Tibial nerve (tissue), 4 donors: ENCODE measurements around the gene DPM1. TPM values are rescaled to one million over a fixed set of nuclear protein-coding genes. Genes with fewer than 3 reads are reported as not detected.

Experiments
- DNase-seq, 2 donors: peaks; one replicate each; pipeline ENCODE4 v3.0.0-alpha.2; 2019; ENCODE audit warnings: low spot score in 2 of 2
- H3K27ac ChIP-seq, 4 donors: fragments of 200-600 bp; sonication (generic) in 3 of 4; one replicate each; pipeline ENCODE4 v1.5.1; 2017 to 2019; ENCODE audit warnings: mild to moderate bottlenecking in 1 of 4
- H3K27me3 ChIP-seq, 2 donors: fragments of 200-600 bp; sonication (generic) in 1 of 2; one replicate each; pipeline versions ENCODE4 v1.5.1 to v1.6.0; 2017 to 2019
- H3K36me3 ChIP-seq, 3 donors: fragments of 200-600 bp; sonication (generic); one replicate each; pipeline ENCODE4 v1.5.1; 2018 to 2019
- H3K4me1 ChIP-seq, 4 donors: fragments of 200-600 bp; sonication (generic) in 3 of 4; one replicate each; pipeline ENCODE4 v1.5.1; 2017 to 2019
- H3K4me3 ChIP-seq, 4 donors: fragments of 200-600 bp; sonication (generic) in 3 of 4; one replicate each; pipeline ENCODE4 v1.5.1; 2017 to 2019; ENCODE audit warnings: mild to moderate bottlenecking in 1 of 4, moderate library complexity in 1 of 4
- H3K9me3 ChIP-seq, 4 donors: fragments of 200-600 bp; sonication (generic) in 3 of 4; one replicate each; pipeline ENCODE4 v1.5.1; 2017 to 2019
- EP300 ChIP-seq, 2 donors: sonication (generic); formaldehyde crosslinking; IDR thresholded peaks; one replicate each; pipeline ENCODE4 v1.6.1; 2017; ENCODE audit warnings: antibody characterized with exemption in 2 of 2, mild to moderate bottlenecking in 1 of 2
- POLR2A ChIP-seq, 2 donors: fragments of 450-650 bp; IDR thresholded peaks; one replicate each; pipeline ENCODE4 v1.6.1; 2017; ENCODE audit warnings: antibody characterized with exemption in 2 of 2, mild to moderate bottlenecking in 2 of 2, moderate library complexity in 2 of 2
- WGBS, 2 donors: methylation state at CpG; one replicate each; pipeline ENCODE4 v1.1.5; 2018; 5-methylcytosine and 5-hydroxymethylcytosine counted together
- total RNA-seq, 4 donors: library from RNA; depleted of rRNA; stranded (reverse); fragments of >200 nt; gene quantifications; one replicate each; pipeline ENCODE4 v1.1.0, GENCODE V29; 2016
- TF ChIP-seq, protein P1 (sequence below), 5 experiments: fragments of 200-600 bp in 3 of 5; fragments of 450-650 bp in 2 of 5; sonication (generic) in 3 of 5; IDR thresholded peaks; one replicate each; pipeline ENCODE4 v1.5.1; 2016 to 2019; ENCODE audit warnings: antibody characterized with exemption in 5 of 5, mild to moderate bottlenecking in 3 of 5, moderate library complexity in 2 of 5

Gene DPM1
- total RNA-seq, 4 donors from 2014 or later = 29.4 to 54.2 (median 42.7) TPM

DNA sequence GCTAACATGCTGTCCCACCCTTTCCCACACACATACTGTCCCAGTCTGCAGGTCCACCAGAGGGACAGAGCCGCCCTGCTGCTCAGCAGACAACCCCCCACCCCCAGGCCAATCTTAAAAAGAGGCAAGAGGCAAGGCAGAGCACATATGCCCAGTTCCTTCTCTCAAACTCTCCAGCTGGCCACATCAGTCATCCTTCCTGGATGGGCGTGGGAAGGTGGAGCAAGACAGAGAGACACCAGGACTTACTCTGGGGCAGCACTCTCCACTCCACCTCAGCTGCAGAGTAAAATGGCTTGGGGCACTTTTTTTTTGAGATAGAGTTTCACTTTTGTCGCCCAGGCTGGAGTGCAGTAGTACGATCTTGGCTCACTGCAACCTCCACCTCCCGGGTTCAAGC lies 11.1 kb upstream of the DPM1 start:
- no peak for DNase-seq
- H3K36me3 ChIP-seq = no peaks in the 10 kb centered on the region
- no peaks in the 10 kb centered on the region for H3K9me3 ChIP-seq
- TF ChIP-seq, protein P1, sequence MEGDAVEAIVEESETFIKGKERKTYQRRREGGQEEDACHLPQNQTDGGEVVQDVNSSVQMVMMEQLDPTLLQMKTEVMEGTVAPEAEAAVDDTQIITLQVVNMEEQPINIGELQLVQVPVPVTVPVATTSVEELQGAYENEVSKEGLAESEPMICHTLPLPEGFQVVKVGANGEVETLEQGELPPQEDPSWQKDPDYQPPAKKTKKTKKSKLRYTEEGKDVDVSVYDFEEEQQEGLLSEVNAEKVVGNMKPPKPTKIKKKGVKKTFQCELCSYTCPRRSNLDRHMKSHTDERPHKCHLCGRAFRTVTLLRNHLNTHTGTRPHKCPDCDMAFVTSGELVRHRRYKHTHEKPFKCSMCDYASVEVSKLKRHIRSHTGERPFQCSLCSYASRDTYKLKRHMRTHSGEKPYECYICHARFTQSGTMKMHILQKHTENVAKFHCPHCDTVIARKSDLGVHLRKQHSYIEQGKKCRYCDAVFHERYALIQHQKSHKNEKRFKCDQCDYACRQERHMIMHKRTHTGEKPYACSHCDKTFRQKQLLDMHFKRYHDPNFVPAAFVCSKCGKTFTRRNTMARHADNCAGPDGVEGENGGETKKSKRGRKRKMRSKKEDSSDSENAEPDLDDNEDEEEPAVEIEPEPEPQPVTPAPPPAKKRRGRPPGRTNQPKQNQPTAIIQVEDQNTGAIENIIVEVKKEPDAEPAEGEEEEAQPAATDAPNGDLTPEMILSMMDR (IDR thresholded peaks at IDR 0.05) = no peak
- TF ChIP-seq POLR2A (IDR thresholded peaks at IDR 0.05) (no peak), EP300 (IDR thresholded peaks at IDR 0.05) (no peak)
- H3K4me1 ChIP-seq = no peaks in the 10 kb centered on the region
- no peak overlapping the region for H3K27ac ChIP-seq
- H3K27me3 ChIP-seq = no peaks in the 10 kb centered on the region
- no peak overlapping the region for H3K4me3 ChIP-seq
- 76 to 84% methylated on average over 5 of the region's 5 CpGs for WGBS, 2 donors

DNA sequence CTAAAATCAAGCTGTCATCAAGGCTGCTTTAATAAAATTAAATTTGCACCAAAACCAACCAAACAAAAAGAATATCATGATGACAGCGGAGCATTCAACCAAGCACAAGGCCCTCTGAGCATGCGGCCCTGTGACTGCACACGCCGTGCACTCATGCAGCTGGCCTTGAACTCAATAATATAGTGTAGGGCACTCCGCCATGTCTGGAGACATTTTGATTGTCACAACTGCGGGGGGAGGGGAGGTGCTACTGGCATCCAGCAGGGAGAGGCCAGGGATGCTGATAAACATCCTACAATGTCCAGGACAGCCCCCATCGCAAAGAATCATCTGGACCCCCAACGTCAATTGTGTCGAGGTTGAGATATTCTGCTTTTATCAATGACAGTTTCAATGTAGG lies 10.0 kb upstream of the DPM1 start:
- Histone ChIP-seq H3K27me3 (no peaks in the 10 kb centered on the region), H3K9me3 (no peaks in the 10 kb centered on the region), H3K27ac (no peak overlapping the region), H3K4me3 (no peak overlapping the region), H3K4me1 (no peaks in the 10 kb centered on the region), H3K36me3 (no peaks in the 10 kb centered on the region)
- TF ChIP-seq, protein P1 (IDR thresholded peaks at IDR 0.05) = no peak
- TF ChIP-seq EP300 (IDR thresholded peaks at IDR 0.05) = no peak
- TF ChIP-seq POLR2A (IDR thresholded peaks at IDR 0.05) = no peak
- WGBS, 2 donors = 74 to 79% methylated on average over 9 of the region's 9 CpGs
- DNase-seq = no peak

DNA sequence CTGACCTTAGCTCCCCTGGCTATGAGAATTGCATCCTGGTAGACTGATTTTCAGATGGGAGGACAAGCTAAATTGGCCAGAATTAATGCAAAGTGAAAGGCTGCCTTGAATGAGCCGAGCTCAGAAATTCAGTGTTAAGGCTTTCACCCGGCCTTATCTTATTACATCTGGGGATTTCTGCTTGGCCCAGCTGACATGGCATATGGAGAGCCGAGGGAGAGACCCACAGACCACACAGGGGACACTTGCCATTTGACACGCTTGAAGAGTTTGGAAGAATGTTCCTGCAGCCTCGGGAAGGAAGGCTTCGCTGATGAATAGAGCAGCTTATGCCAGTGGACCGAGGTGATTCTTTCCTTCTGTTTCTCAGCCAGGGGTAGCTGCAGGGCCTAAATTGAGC lies 9.3 kb upstream of the DPM1 start:
- Histone ChIP-seq H3K27ac (no peak overlapping the region), H3K36me3 (peaks cover 0 to 5% (median 0%) of the 10 kb centered on the region in 3 donors), H3K4me3 (no peak overlapping the region), H3K27me3 (no peaks in the 10 kb centered on the region), H3K4me1 (no peaks in the 10 kb centered on the region), H3K9me3 (no peaks in the 10 kb centered on the region)
- no peak for DNase-seq
- WGBS, 2 donors = 26 to 35% methylated on average over 7 of the region's 7 CpGs
- TF ChIP-seq, protein P1 (IDR thresholded peaks at IDR 0.05) = no peak
- TF ChIP-seq EP300 (IDR thresholded peaks at IDR 0.05) (no peak), POLR2A (IDR thresholded peaks at IDR 0.05) (no peak)

DNA sequence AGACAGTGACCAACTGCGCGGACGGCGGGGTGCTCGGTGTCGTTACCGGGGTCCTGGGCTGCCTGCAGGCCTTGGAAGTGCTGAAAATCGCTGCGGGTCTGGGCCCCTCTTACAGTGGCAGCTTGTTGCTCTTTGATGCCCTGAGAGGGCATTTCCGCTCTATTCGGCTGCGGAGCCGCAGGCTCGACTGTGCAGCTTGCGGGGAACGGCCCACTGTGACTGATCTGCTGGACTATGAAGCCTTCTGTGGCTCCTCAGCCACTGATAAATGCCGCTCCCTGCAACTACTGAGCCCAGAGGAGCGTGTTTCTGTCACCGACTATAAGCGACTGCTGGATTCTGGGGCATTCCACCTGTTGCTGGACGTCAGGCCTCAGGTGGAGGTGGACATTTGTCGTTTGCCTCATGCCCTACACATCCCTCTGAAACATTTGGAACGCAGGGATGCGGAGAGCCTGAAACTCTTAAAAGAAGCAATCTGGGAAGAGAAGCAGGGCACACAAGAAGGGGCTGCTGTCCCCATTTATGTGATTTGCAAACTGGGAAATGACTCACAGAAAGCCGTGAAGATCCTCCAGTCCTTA lies 1.3 kb upstream of the DPM1 start:
- Histone ChIP-seq H3K4me1 (peaks cover 2 to 56% (median 21%) of the 10 kb centered on the region in 4 donors), H3K4me3 (peak overlapping the region; percentile 89 to 98 (median 93)), H3K27ac (no peak overlapping the region), H3K36me3 (peaks cover 0 to 23% (median 0%) of the 10 kb centered on the region in 3 donors), H3K27me3 (no peaks in the 10 kb centered on the region), H3K9me3 (no peaks in the 10 kb centered on the region)
- 64 to 72% methylated on average over 20 to 25 of the region's 25 CpGs for WGBS, 2 donors
- TF ChIP-seq POLR2A (IDR thresholded peaks at IDR 0.05) (no peak), EP300 (IDR thresholded peaks at IDR 0.05) (no peak)
- TF ChIP-seq, protein P1 (IDR thresholded peaks at IDR 0.05) = no peak
- DNase-seq = no peak

DNA sequence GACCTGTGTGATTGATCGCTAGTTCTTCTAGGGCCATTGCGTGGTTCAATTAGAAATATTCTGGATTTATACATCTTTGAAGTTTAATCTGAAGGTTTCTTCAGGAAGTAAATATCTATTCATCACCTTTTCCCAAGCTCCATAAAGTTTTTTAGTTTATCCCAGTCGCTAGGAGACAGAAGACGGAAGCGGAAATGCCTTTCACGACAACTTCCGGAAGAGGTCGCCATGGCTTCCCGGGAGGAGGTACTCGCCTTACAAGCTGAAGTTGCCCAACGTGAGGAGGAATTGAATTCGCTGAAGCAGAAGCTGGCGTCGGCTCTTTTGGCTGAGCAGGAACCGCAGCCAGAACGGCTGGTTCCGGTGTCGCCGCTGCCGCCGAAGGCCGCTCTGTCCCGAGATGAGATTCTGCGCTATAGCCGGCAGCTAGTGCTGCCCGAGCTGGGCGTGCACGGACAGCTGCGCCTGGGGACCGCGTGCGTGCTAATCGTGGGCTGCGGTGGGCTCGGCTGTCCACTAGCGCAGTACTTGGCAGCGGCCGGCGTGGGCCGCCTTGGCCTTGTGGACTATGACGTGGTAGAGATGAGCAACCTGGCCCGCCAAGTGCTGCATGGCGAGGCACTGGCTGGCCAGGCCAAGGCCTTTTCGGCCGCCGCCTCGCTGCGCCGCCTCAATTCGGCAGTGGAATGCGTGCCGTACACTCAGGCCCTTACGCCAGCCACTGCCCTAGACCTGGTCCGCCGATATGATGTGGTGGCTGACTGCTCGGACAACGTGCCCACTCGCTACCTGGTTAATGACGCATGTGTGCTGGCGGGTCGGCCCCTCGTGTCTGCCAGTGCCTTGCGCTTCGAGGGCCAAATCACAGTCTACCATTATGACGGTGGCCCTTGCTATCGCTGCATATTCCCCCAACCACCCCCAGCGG lies 547 bp upstream of the DPM1 start, which contains the start of gene MOCS3:
Gene MOCS3 (plus strand): TSS at position 204 of the 928 bp plus-strand sequence. CDS start 25 bp downstream, at position 229.
- peak within 1 kb of the TSS; percentile 88 to 95 (median 90) for H3K27ac ChIP-seq

More for the DNA sequence above, 547 bp upstream of the DPM1 start, which contains the start of gene MOCS3:
- peak in 1 of 2 donors; percentile 48 for DNase-seq
- no peaks in the 10 kb centered on the region for H3K9me3 ChIP-seq
- TF ChIP-seq POLR2A (IDR thresholded peaks at IDR 0.05) (no peak), EP300 (IDR thresholded peaks at IDR 0.05) (peak; percentile 73 to 87)
- TF ChIP-seq, protein P1 (IDR thresholded peaks at IDR 0.05) = peak in 1 of 5 experiments; percentile 10
- H3K36me3 ChIP-seq = peaks cover 0 to 31% (median 0%) of the 10 kb centered on the region in 3 donors
- 3 to 4% methylated on average over 29 to 48 of the region's 67 CpGs for WGBS, 2 donors
- H3K27me3 ChIP-seq = no peaks in the 10 kb centered on the region
- H3K4me1 ChIP-seq = peaks cover 2 to 61% (median 21%) of the 10 kb centered on the region in 4 donors
- H3K4me3 ChIP-seq = peak within 1 kb of the TSS; percentile 89 to 98 (median 93)
